H7 (cell line): ENCODE results near the gene DHRS7B. TPM values are rescaled to one million over a fixed set of nuclear protein-coding genes. Genes with fewer than 3 reads are reported as not detected.
"Not testable (repeated sequence)": the region's sequence is repeated elsewhere in the genome, so short reads cannot be mapped to it uniquely, and the experiment has no call there.

Experiments
- DNase-seq: peaks from one replicate; pipeline ENCODE4 v3.0.0; 2012
- H3K27me3 ChIP-seq: 2 replicates; pipeline ENCODE4 v1.6.0; 2011; ENCODE audit warnings: mild to moderate bottlenecking, low read length; ENCODE audit not compliant: control insufficient read depth, insufficient read depth
- H3K36me3 ChIP-seq: replicated peaks from 2 replicates; pipeline ENCODE4 v1.5.1; 2011; ENCODE audit warnings: low read length; ENCODE audit not compliant: control insufficient read depth, insufficient read depth
- H3K4me3 ChIP-seq: 2 replicates; pipeline ENCODE4 v1.5.1; 2011; ENCODE audit warnings: low read depth, mild to moderate bottlenecking, control low read depth, low read length, moderate library complexity; ENCODE audit not compliant: insufficient read depth
- total RNA-seq: library from RNA; depleted of rRNA; stranded (reverse); fragments of >200 nt; shearing (Covaris generic); gene quantifications from 2 replicates; pipeline ENCODE4 v1.2.3, GENCODE V29; 2014; rRNA removed

Gene DHRS7B, protein sequence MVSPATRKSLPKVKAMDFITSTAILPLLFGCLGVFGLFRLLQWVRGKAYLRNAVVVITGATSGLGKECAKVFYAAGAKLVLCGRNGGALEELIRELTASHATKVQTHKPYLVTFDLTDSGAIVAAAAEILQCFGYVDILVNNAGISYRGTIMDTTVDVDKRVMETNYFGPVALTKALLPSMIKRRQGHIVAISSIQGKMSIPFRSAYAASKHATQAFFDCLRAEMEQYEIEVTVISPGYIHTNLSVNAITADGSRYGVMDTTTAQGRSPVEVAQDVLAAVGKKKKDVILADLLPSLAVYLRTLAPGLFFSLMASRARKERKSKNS
- 31.8 and 54.6 TPM in 2 replicates for total RNA-seq

DNA sequence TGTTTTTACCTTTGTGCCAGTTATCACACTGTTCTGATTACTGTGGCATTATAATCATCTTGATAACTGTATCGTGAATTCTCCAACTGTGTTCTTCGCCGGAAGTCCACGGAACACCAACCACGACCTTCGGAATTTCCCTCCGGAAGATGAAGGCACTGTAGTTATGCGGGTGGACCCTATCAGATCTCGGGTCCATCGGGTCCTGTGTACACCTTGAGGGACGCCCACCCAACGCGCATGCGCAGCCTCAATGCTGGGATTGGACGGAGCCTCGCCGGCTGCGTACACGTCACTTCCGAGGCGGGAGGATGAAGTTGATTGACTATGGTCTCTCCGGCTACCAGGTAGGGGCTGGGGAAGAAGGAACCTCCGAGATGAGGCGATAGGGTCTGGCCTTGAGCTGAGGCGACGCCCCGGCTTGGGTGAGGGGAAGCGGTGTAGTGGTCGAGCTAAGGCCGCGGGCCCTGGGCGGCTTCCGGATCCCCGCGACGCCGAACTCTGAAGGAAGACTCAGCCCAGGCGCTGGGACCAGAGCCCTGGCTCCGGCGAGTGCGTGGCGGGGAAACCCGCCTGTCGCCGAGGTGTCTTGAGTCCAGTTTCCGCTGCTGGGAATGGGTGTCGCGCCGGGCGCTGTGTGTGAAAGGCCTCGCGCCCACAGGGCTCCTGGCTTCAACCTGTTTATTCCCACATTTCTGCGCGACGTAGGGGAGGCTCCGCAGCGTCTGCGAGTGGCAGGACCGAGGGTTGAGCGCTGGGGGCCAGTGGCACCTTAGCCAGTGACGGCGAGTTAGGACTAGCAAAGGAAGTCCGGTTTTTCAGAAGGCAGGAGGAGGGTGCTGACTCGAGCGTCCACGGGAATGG, at the start of gene DHRS7B:
Gene DHRS7B (plus strand): TSS at position 320 of the 864 bp plus-strand sequence. CDS start 8 bp downstream, at position 328.
- peak; percentile 96 for DNase-seq
- Histone ChIP-seq H3K36me3 (no peaks in the 10 kb centered on the region), H3K27me3 (no peaks in the 10 kb centered on the region), H3K4me3 (peak within 1 kb of the TSS; percentile 82)

DNA sequence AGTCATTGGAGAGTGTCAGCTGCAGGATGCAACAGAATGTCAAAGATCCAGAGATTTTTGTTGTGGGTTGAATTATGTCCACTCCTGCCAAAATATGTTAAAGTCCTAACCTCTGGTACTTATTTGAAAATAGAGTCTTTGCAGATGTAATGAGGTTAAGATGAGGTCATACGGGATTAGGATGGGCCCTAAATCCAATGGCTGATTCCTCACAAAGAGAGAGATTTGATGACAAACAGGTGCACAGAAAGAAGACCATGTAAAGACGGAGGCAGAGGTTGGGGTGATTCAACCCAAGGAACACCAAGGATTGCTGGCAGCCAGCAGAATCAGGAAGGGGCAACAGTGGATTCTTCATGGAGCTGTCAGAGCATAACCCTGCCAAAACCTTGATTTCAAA, 49.5 kb upstream of the DHRS7B start:
- Histone ChIP-seq H3K36me3 (no peaks in the 10 kb centered on the region), H3K4me3 (no peak overlapping the region), H3K27me3 (no peaks in the 10 kb centered on the region)
- DNase-seq, result no peak

DNA sequence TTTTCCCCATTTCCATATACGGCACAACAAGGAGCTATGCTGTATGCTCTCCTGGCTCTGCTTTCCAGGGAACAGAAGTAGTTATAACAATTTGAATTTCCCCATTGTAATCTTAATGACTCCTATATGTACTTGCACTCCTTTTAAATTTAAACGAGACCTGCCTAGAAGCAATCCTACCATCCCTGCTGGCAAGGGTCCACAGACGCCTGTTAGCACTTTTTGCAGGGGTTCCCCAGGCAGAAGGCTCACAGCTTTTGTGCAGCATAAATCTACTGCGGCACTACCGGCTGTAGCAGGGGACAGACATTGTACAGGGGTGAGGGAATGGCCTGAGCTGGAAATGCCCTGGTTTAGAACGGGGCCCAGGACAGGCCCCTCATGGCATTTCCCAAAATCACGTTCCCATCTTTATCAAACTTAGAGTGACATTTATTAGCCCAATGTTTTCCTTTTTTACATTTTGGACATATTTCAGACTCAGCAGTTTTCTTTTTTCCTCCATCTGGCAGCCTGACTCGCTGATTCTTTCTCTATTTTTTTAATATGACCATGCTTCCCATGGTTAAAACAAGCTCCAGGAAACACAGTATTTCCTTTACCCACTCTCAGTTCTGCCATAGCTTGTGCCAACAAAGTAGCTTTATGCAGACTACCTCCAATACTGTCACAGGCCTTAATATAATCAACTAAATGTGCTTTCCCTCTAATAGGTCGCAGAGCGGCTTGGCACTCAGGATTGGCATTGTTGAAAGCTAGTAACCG, 48.6 kb upstream of the DHRS7B start:
- DNase-seq, result no peak
- H3K27me3 ChIP-seq, result no peaks in the 10 kb centered on the region
- H3K4me3 ChIP-seq, result no peak overlapping the region
- no peaks in the 10 kb centered on the region for H3K36me3 ChIP-seq

DNA sequence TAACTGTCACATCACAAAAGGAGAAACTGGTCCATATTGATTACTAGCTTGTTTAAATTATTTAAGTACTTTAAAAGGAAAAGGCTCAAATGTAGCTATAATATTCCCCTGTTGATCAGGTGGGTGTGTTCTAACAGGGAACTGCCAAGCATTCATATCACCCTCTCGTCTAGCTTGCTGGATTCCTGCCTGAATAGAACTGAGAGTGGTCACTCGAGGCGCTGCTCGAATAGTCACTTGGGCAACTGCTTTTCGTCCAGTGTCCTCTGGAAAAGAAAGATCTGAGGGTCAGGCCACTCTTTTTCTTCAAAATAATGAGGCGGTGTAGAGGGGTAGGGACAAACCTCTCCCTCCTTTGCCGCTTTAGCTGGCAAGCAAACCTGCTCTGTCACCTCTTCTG, 47.6 kb upstream of the DHRS7B start:
- Histone ChIP-seq H3K4me3 (no peak overlapping the region), H3K36me3 (no peaks in the 10 kb centered on the region)

DNA sequence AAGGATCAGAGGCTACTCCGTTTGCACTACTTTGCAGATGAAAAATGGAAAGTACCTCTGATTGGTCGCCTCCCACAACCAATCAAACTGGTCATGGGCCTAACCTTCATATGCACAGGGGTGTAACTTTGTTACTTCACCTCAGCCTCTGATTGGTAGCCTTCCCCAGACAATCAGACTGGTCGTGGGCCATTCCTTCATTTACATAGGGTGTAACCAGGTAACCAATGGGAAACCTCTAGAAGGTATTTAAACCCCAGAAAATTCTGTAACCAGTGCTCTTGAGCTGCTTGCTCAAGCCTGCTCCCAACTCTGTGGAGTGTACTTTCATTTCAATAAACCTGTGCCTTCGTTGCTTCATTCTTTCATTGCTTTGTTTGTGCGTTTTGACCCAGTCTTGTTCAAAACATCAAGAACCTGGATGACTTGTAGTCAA, 44.7 kb upstream of the DHRS7B start:
- no peaks in the 10 kb centered on the region for H3K36me3 ChIP-seq
- no peak for DNase-seq
- no peak overlapping the region for H3K4me3 ChIP-seq
- H3K27me3 ChIP-seq, result no peaks in the 10 kb centered on the region

More for the DNA sequence above, 47.6 kb upstream of the DHRS7B start:
- no peak for DNase-seq
- no peaks in the 10 kb centered on the region for H3K27me3 ChIP-seq

DNA sequence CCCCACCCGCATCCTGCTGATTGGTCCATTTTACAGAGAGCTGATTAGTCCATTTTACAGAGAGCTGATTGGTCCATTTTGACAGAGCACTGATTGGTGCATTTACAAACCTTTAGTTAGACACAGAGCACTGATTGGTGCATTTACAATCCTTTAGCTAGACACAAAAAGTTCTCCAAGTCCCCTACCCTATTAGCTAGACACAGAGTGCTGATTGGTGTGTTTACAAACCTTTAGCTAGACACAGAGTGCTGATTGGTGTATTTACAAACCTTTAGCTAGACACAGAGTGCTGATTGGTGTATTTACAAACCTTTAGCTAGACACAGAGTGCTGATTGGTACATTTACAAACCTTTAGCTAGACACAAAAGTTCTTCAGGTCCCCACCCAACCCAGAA, 41.5 kb upstream of the DHRS7B start:
- not testable (repeated sequence) for H3K36me3 ChIP-seq, H3K4me3 ChIP-seq, H3K27me3 ChIP-seq, DNase-seq

DNA sequence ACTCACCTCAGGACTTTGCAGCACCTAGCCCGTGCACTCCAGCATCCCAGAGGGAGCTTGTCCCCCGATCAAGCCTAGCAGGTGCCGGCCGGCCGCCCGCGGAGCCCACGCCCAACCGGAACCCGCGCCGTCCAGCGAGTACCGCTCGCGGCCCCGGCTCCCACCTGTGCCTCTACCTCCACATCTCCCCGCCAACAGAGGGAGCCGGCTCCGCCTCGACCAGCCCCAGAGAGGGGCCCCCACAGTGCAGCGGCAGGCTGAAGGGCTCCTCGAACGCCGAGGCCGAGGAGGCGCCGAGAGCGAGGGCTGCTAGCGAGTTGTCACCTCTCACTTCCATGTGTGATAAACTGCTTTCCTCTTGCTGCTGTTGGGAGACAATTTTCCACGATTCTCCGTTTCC, 41.1 kb upstream of the DHRS7B start:
- peak; percentile 61 for DNase-seq
- no peaks in the 10 kb centered on the region for H3K27me3 ChIP-seq
- H3K36me3 ChIP-seq, result no peaks in the 10 kb centered on the region
- H3K4me3 ChIP-seq, result no peak overlapping the region

DNA sequence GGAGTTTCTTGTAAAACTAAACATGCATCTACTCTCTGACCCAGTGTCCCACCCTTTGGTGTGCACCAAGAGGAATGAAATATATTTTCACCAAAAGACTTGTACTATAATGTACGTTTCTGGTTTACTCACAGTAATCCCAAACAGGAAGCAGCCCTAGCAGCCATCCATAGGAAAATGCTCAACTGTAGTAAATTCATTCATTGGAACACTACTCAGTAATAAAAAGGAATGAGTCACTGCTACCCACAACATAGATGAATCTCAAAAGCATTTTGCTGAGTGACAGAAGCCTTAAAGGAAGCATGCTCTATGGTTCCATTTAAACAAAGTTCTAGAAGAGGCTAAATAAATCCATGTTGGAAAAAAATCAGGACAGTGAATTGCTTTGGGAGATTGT, 37.6 kb upstream of the DHRS7B start:
- DNase-seq, result no peak
- H3K36me3 ChIP-seq, result no peaks in the 10 kb centered on the region
- H3K4me3 ChIP-seq, result no peak overlapping the region
- no peaks in the 10 kb centered on the region for H3K27me3 ChIP-seq

DNA sequence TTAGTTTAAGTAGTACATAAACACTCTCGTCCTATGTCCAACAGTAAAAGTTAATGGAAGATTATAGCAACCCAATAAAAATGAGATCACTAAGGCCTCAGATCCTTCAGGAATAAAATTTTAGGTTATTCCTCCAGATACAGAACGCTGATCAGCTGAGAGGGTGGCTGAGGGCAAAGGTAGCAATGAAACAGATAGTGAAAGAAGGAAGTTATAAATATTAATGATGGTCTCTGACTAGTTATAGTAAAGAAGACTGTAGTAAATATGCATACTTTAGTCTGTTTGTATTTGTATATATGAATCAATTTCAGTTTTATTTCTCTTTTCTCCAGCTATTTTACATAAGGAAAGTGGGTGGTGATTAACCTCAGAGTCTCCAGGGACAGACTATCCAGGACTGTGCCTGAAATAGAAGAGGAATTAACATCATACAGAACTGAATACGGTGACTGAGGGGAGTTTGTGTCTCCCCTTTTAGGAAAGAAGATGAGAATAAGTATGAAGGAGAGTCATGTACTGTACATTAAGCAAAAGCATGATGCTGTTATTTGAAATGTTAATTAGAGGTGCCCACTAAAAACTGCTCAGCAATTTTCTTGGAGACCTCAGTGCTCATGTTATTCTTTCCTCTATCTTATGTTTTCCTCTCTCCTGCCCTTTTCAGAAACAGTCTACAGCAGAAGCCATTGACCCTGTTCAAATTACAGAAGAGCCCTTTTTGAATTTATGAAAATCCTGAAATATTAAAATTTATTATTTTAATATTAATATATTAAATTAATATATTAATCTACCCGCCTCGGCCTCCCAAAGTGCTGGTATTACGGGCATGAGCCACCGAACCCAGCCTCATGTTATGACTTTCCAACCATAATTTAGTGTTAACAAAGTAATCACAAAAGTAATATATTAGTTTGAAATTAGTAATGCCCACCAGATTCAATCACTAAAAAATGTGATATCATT, 36.5 kb upstream of the DHRS7B start:
- H3K4me3 ChIP-seq, result no peak overlapping the region
- H3K27me3 ChIP-seq, result no peaks in the 10 kb centered on the region
- no peak for DNase-seq
- no peaks in the 10 kb centered on the region for H3K36me3 ChIP-seq

DNA sequence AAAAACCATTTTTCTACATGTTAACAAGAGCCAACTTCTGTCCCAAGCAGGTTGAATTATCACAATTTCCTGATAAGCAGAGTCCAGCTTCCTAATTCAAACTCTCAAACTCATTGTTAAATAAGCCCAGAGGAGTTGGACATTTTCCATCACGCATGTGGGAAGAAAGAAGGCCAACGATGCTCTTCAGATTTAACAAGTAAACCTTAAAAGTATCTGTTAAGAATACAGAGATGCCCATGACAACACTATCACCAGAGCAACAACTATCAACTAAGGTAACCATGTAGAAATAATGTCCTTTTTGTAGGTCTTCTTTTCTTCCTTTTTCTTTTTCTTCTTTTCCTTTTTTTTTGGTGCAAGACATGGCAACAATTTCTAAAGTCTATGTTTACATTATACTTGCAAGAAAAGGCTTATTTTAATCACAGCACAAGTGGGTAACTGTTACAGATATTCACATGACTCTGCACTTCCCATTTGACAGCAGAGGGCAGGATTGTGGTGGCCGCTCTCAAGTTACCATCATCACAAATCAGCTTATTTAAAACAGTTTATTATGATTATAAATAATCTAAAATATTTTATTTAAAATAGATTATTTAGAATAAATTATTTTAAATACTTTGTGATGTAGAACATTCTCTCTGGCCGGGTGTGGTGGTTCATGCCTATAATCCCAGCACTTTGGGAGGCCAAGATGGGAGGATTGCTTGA, 35.7 kb upstream of the DHRS7B start:
- Histone ChIP-seq H3K36me3 (no peaks in the 10 kb centered on the region), H3K27me3 (no peaks in the 10 kb centered on the region), H3K4me3 (no peak overlapping the region)
- no peak for DNase-seq

DNA sequence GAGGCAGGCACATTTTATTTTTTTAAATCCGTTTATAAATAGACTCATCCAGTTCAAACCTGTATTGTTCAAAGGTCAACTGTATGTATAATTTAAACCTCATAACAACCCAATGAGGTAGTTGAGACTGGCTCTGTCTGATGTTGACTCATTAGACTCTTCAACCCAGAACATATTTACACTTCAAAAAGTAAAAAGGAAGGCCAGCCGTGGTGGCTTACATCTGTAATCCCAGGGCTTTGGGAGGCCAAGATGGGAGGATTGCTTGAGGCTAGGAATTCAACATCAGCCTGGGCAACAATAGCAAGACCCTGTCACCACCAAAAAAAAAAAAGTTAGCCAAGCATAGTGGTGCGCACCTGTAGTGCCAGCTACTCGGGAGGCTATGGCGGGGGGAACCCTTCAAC, 32.5 kb upstream of the DHRS7B start:
- Histone ChIP-seq H3K36me3 (no peaks in the 10 kb centered on the region), H3K27me3 (no peaks in the 10 kb centered on the region), H3K4me3 (no peak overlapping the region)
- DNase-seq, result no peak

DNA sequence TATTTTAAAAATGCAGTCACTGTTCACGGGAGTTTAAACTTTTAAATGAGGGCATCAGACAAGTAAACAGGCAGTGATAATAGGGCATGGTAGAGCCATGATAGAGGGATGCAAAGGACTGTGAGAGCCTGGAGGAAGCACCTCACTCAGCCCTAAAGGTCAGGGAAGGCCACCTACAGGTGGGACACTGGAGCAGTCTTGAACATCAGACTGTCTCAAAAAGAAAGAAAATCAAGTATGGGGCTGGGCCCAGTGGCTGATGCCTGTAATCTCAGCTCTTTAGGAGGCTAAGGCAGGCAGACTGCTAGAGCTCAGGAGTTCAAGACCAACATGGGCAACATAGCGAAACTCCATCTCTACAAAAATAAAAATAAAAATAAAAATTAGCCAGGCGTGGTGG, 31.0 kb upstream of the DHRS7B start:
- Histone ChIP-seq H3K36me3 (no peaks in the 10 kb centered on the region), H3K27me3 (no peaks in the 10 kb centered on the region), H3K4me3 (no peak overlapping the region)
- no peak for DNase-seq

DNA sequence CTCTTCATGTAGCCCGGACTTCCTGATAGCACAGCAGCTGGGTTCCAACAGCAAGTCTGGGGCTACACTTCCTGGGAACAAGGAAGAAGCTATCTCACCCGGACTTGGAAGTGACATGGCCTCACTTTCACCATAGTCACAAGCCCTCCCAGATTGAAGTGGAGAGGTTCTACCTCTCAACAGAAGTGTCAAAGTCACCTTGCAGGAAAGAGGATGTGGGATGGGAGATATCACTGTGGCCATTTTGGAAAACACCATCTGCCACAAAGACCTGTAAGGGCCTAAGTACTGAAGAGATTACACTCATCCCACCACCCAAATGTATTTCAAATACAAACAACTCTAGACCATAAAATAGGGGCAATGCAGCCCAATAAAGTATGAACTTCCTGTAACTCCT, 29.9 kb upstream of the DHRS7B start:
- no peaks in the 10 kb centered on the region for H3K36me3 ChIP-seq
- DNase-seq, result no peak

More for the DNA sequence above, 29.9 kb upstream of the DHRS7B start:
- H3K27me3 ChIP-seq, result no peaks in the 10 kb centered on the region
- no peak overlapping the region for H3K4me3 ChIP-seq
